Measurements from ENCODE around the gene SLC2A10. TPM values are rescaled to one million over a fixed set of nuclear protein-coding genes. Genes with fewer than 3 reads are reported as not detected.

SLC2A10 gene
- total RNA-seq, 1 donor from 2014 or later: 2.7 TPM

GRCh38 chr20:46701057-46701456 is 8.4 kb upstream of the SLC2A10 start:
- DNase-seq (ENCODE audit: low spot score): no peak
- intact Hi-C loops (cut with DNase I): no loop called here

GRCh38 chr20:46701556-46701955 is 7.9 kb upstream of the SLC2A10 start:
- DNase-seq (ENCODE audit: low spot score): no peak
- intact Hi-C loops (cut with DNase I): no loop called here

GRCh38 chr20:46701986-46702385 is 7.5 kb upstream of the SLC2A10 start:
- DNase-seq (ENCODE audit: low spot score): no peak
- intact Hi-C loops (cut with DNase I): no loop called here

- no peak for DNase-seq (ENCODE audit: low spot score)
- intact Hi-C loops (cut with DNase I): no loop called here
These were observed 6.8 kb upstream of the SLC2A10 start for GRCh38 chr20:46702447-46703203.

GRCh38 chr20:46703435-46703834 is 6.0 kb upstream of the SLC2A10 start:
- intact Hi-C loops (cut with DNase I): no loop called here
- no peak for DNase-seq (ENCODE audit: low spot score)

- no peak for DNase-seq (ENCODE audit: low spot score)
- intact Hi-C loops (cut with DNase I): no loop called here
These were observed 4.6 kb upstream of the SLC2A10 start for GRCh38 chr20:46704714-46705377.

GRCh38 chr20:46705378-46705729 is 4.1 kb upstream of the SLC2A10 start:
- no peak for DNase-seq (ENCODE audit: low spot score)
- intact Hi-C loops (cut with DNase I): no loop called here

- DNase-seq (ENCODE audit: low spot score): no peak
- intact Hi-C loops (cut with DNase I): no loop called here
These were observed 3.2 kb upstream of the SLC2A10 start for GRCh38 chr20:46706242-46706641.

GRCh38 chr20:46708172-46708860 is 1.1 kb upstream of the SLC2A10 start:
- no peak for DNase-seq (ENCODE audit: low spot score)
- intact Hi-C loops (cut with DNase I): no loop called here

- intact Hi-C loops (cut with DNase I): no loop called here
- DNase-seq (ENCODE audit: low spot score): no peak
These were observed 392 bp upstream of the SLC2A10 start for GRCh38 chr20:46709055-46709458.

- intact Hi-C loops (cut with DNase I): no loop called here
These were observed 884 bp downstream of the SLC2A10 start for GRCh38 chr20:46710153-46710913.

GRCh38 chr20:46712056-46712636 is 2.7 kb downstream of the SLC2A10 start:
- intact Hi-C loops (cut with DNase I): no loop called here
- DNase-seq (ENCODE audit: low spot score): no peak

More at GRCh38 chr20:46710153-46710913, 884 bp downstream of the SLC2A10 start:
- DNase-seq (ENCODE audit: low spot score): no peak

- no peak for DNase-seq (ENCODE audit: low spot score)
- intact Hi-C loops (cut with DNase I): no loop called here
These were observed 4.7 kb downstream of the SLC2A10 start for GRCh38 chr20:46713957-46714834.

GRCh38 chr20:46715292-46715756 is 5.9 kb downstream of the SLC2A10 start:
- intact Hi-C loops (cut with DNase I): no loop called here
- no peak for DNase-seq (ENCODE audit: low spot score)

- DNase-seq (ENCODE audit: low spot score): no peak
- intact Hi-C loops (cut with DNase I): no loop called here
These were observed 8.5 kb downstream of the SLC2A10 start for GRCh38 chr20:46717818-46718541.

GRCh38 chr20:46720019-46720418 is 10.6 kb downstream of the SLC2A10 start:
- DNase-seq (ENCODE audit: low spot score): no peak
- intact Hi-C loops (cut with DNase I): no loop called here

- no peak for DNase-seq (ENCODE audit: low spot score)
- intact Hi-C loops (cut with DNase I): no loop called here
These were observed 11.5 kb downstream of the SLC2A10 start for GRCh38 chr20:46720776-46721425.
